Keratinocyte (primary cell): ENCODE data around the gene HSF2. TPM values are rescaled to one million over a fixed set of nuclear protein-coding genes. Genes with fewer than 3 reads are reported as not detected.

Source experiments
- DNase-seq: peaks from one replicate; pipeline ENCODE4 v3.0.0-alpha.2; 2011; ENCODE audit warnings: low read depth, missing footprints, low spot score
- FAIRE-seq: peaks from 2 replicates; lab custom pipeline; 2011; peaks lifted over from hg19 to GRCh38; lab: Jason Lieb, UNC
- H2AFZ ChIP-seq: 2 replicates; pipeline ENCODE4 v1.6.0; 2012; ENCODE audit warnings: low read length, control low read depth, inconsistent platforms; ENCODE audit not compliant: control insufficient read depth
- H3K27ac ChIP-seq: 2 replicates; pipeline ENCODE4 v1.5.1; 2011; ENCODE audit warnings: low read length; ENCODE audit not compliant: control insufficient read depth, insufficient read depth
- H3K27me3 ChIP-seq: 3 replicates; pipeline ENCODE4 v1.6.0; 2011; ENCODE audit warnings: low read length; ENCODE audit not compliant: control insufficient read depth, insufficient read depth; ENCODE audit errors: extremely low read depth
- H3K36me3 ChIP-seq, 2 experiments: 2 replicates in 1 of 2; 3 replicates in 1 of 2; pipeline ENCODE4 v1.5.1; 2011; ENCODE audit warnings: low read length in 2 of 2, mild to moderate bottlenecking in 1 of 2; ENCODE audit not compliant: control insufficient read depth in 2 of 2, insufficient read depth in 2 of 2; ENCODE audit errors: extremely low read depth in 1 of 2
- H3K4me1 ChIP-seq: 3 replicates; pipeline ENCODE4 v1.5.1; 2011; ENCODE audit warnings: low read length; ENCODE audit not compliant: control insufficient read depth, insufficient read depth; ENCODE audit errors: extremely low read depth
- H3K4me2 ChIP-seq: 3 replicates; pipeline ENCODE4 v1.6.0; 2011; ENCODE audit warnings: low read depth, low read length; ENCODE audit not compliant: control insufficient read depth, insufficient read depth; ENCODE audit errors: extremely low read depth
- H3K4me3 ChIP-seq, 3 experiments: fragments of 200-600 bp in 1 of 3; sonication (generic) in 1 of 3; 2 replicates in 2 of 3; 3 replicates in 1 of 3; pipeline ENCODE4 v1.5.1; 2011 to 2016; ENCODE audit warnings: low read length in 3 of 3, mild to moderate bottlenecking in 3 of 3, control low read depth in 2 of 3, inconsistent platforms in 1 of 3, low read depth in 1 of 3, mixed read lengths in 1 of 3, mixed run types in 1 of 3, moderate library complexity in 1 of 3; ENCODE audit not compliant: control insufficient read depth in 2 of 3, insufficient read depth in 2 of 3; ENCODE audit errors: extremely low read depth in 1 of 3
- H3K79me2 ChIP-seq: 2 replicates; pipeline ENCODE4 v1.6.0; 2012; ENCODE audit warnings: low read length; ENCODE audit not compliant: control insufficient read depth, insufficient read depth
- H3K9ac ChIP-seq: 3 replicates; pipeline ENCODE4 v1.6.0; 2011; ENCODE audit warnings: low read length; ENCODE audit not compliant: control insufficient read depth, insufficient read depth; ENCODE audit errors: extremely low read depth
- H3K9me1 ChIP-seq: 3 replicates; pipeline ENCODE4 v1.6.0; 2011; ENCODE audit warnings: low read length; ENCODE audit not compliant: control insufficient read depth, insufficient read depth; ENCODE audit errors: extremely low read depth
- H3K9me3 ChIP-seq: 2 replicates; pipeline ENCODE4 v1.5.1; 2012; ENCODE audit warnings: low read depth, low read length; ENCODE audit not compliant: control insufficient read depth
- H4K20me1 ChIP-seq: 3 replicates; pipeline ENCODE4 v1.6.0; 2011; ENCODE audit warnings: low read length; ENCODE audit not compliant: control insufficient read depth, insufficient read depth; ENCODE audit errors: extremely low read depth
- EZH2 ChIP-seq: IDR thresholded peaks from one replicate; pipeline ENCODE4 v1.6.1; 2012; ENCODE audit warnings: inconsistent platforms, mild to moderate bottlenecking, low read length, moderate library complexity
- dilution Hi-C: fragments of 300-500 bp; cut with MboI; formaldehyde crosslinking; loops from one replicate; pipeline ENCODE4 v1.7.0; 2020; ENCODE audit warnings: low sequenced_read_pairs; ENCODE audit not compliant: extremely low pct_ligation_motif_present
- polyA plus RNA-seq, 5 experiments: library from polyadenylated mRNA; depleted of rRNA in 3 of 5; stranded (reverse) in 3 of 5; stranded (forward) in 1 of 5; unstranded in 1 of 5; fragments of >200 nt; gene quantifications; 1 replicate in 1 of 5; 2 replicates in 3 of 5; 3 replicates in 1 of 5; pipeline versions ENCODE4 v1.2.1 to v1.2.3, GENCODE V29; 2011 to 2012; ENCODE audit warnings: missing spikeins in 2 of 5, low read depth in 1 of 5, low replicate concordance in 1 of 5
- TF ChIP-seq, protein P1 (sequence below), 3 experiments: IDR thresholded peaks in 1 of 3; conservative IDR thresholded peaks in 1 of 3; optimal IDR thresholded peaks in 1 of 3; 2 replicates in 2 of 3; 3 replicates in 1 of 3; pipeline versions ENCODE3 to v1.5.1; 2011; ENCODE audit warnings: low read length in 3 of 3, mild to moderate bottlenecking in 3 of 3, moderate library complexity in 2 of 3, control low read depth in 1 of 3, inconsistent platforms in 1 of 3; ENCODE audit not compliant: insufficient read depth in 2 of 3; ENCODE audit errors: extremely low read depth in 1 of 3

HSF2 gene
- polyA plus RNA-seq, 1 donor (not counting 4 experiments of a cell fraction or from before 2014, with no cell fraction given) = 22.5 TPM

DNA sequence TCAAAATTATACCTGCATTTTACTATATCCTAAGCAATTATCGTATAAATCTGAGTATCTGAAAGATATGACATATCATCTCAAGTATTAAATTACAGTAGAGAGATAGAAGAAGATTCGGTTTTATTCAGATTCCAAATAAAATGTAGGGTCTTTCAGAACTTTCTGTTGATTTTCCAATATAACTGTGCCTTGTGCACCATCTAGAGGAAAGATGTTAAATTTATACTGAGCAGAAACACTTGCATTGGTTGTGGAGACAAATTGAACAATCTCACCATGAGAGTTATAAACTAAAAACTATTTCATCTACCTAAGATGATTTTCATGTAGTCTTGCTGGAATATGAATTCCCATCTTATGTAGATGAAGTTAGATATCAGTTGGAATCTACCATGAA is 26.8 kb upstream of the HSF2 start:
- DNase-seq (no peak), FAIRE-seq (no peak)
- no peaks in the 10 kb centered on the region for H4K20me1 ChIP-seq
- H3K9me3 ChIP-seq = no peaks in the 10 kb centered on the region
- no peak overlapping the region for H3K27ac ChIP-seq
- no peaks in the 10 kb centered on the region for H3K4me1 ChIP-seq
- no peaks in the 10 kb centered on the region for H3K27me3 ChIP-seq
- no peak overlapping the region for H2AFZ ChIP-seq
- dilution Hi-C loops = no loop called here
- no peaks in the 10 kb centered on the region for H3K36me3 ChIP-seq
- TF ChIP-seq, protein P1, sequence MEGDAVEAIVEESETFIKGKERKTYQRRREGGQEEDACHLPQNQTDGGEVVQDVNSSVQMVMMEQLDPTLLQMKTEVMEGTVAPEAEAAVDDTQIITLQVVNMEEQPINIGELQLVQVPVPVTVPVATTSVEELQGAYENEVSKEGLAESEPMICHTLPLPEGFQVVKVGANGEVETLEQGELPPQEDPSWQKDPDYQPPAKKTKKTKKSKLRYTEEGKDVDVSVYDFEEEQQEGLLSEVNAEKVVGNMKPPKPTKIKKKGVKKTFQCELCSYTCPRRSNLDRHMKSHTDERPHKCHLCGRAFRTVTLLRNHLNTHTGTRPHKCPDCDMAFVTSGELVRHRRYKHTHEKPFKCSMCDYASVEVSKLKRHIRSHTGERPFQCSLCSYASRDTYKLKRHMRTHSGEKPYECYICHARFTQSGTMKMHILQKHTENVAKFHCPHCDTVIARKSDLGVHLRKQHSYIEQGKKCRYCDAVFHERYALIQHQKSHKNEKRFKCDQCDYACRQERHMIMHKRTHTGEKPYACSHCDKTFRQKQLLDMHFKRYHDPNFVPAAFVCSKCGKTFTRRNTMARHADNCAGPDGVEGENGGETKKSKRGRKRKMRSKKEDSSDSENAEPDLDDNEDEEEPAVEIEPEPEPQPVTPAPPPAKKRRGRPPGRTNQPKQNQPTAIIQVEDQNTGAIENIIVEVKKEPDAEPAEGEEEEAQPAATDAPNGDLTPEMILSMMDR (optimal IDR thresholded peaks at IDR 0.05 in 1 of 3, IDR thresholded peaks at IDR 0.05 in 1 of 3, conservative IDR thresholded peaks at IDR 0.05 in 1 of 3; ENCODE audit: extremely low read depth in 1 of 3, insufficient read depth in 2 of 3, low read length in 3 of 3) = no peak
- no peak for TF ChIP-seq EZH2
- H3K9ac ChIP-seq = no peak overlapping the region
- no peak overlapping the region for H3K4me3 ChIP-seq
- H3K79me2 ChIP-seq = no peaks in the 10 kb centered on the region
- no peaks in the 10 kb centered on the region for H3K9me1 ChIP-seq
- H3K4me2 ChIP-seq = no peak overlapping the region

DNA sequence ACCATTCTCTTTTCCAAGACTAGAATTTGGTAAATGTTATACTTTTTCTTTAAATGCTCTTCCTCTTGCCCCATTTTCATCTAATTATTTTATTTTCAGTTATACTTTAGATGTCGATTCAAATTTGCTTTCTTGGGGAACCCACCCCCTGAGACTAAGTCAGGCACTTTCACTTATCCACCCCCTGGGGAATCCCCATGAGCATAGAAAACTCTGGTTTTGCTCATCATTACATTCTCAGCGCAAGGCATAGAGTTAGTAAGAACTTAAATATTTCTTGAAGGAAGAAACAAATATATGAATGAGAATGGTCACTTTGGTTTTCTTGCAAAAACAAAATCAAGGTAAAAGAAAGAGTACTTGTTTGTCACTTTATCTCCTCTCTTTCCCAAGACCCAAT is 25.1 kb upstream of the HSF2 start:
- Histone ChIP-seq H3K9ac (no peak overlapping the region), H3K4me1 (no peaks in the 10 kb centered on the region), H3K27ac (no peak overlapping the region), H2AFZ (no peak overlapping the region), H3K4me3 (no peak overlapping the region), H3K4me2 (no peak overlapping the region), H3K9me1 (no peaks in the 10 kb centered on the region), H3K9me3 (no peaks in the 10 kb centered on the region), H3K79me2 (no peaks in the 10 kb centered on the region), H3K36me3 (no peaks in the 10 kb centered on the region), H4K20me1 (no peaks in the 10 kb centered on the region), H3K27me3 (no peaks in the 10 kb centered on the region)
- FAIRE-seq (no peak), DNase-seq (no peak)
- dilution Hi-C loops = no loop called here
- TF ChIP-seq, protein P1 (optimal IDR thresholded peaks at IDR 0.05 in 1 of 3, IDR thresholded peaks at IDR 0.05 in 1 of 3, conservative IDR thresholded peaks at IDR 0.05 in 1 of 3; ENCODE audit: extremely low read depth in 1 of 3, insufficient read depth in 2 of 3, low read length in 3 of 3) = no peak
- no peak for TF ChIP-seq EZH2
